Small intestine (tissue), 7 donors: ENCODE results near the gene CLEC2L. TPM values are rescaled to one million over a fixed set of nuclear protein-coding genes. Genes with fewer than 3 reads are reported as not detected.

Experiments used
- DNase-seq, 2 donors: peaks; one replicate each; pipeline versions ENCODE4 v3.0.0 to v3.0.0-alpha.2; 2013
- FAIRE-seq: peaks from 2 replicates; lab custom pipeline; 2012; peaks lifted over from hg19 to GRCh38; lab: Jason Lieb, UNC
- H3K27ac ChIP-seq, 3 donors: one replicate each; pipeline ENCODE4 v1.5.1; 2013; ENCODE audit warnings: low read length in 2 of 3, mild to moderate bottlenecking in 2 of 3, control low read depth in 1 of 3, inconsistent platforms in 1 of 3, low read depth in 1 of 3, moderate library complexity in 1 of 3
- H3K27me3 ChIP-seq, 3 donors: one replicate each; pipeline ENCODE4 v1.6.1; 2013; ENCODE audit warnings: low read length in 3 of 3, inconsistent platforms in 1 of 3; ENCODE audit not compliant: control insufficient read depth in 3 of 3, insufficient read depth in 3 of 3
- H3K36me3 ChIP-seq, 3 donors: one replicate each; pipeline ENCODE4 v1.6.1; 2013; ENCODE audit warnings: low read length in 3 of 3, inconsistent platforms in 1 of 3, low read depth in 1 of 3, mild to moderate bottlenecking in 1 of 3, moderate library complexity in 1 of 3; ENCODE audit not compliant: control insufficient read depth in 3 of 3, insufficient read depth in 2 of 3
- H3K4me1 ChIP-seq, 3 donors: one replicate each; pipeline ENCODE4 v1.6.1; 2013; ENCODE audit warnings: low read length in 2 of 3, inconsistent platforms in 1 of 3, low read depth in 1 of 3, mild to moderate bottlenecking in 1 of 3, moderate library complexity in 1 of 3; ENCODE audit not compliant: control insufficient read depth in 3 of 3, insufficient read depth in 2 of 3
- H3K4me3 ChIP-seq, 3 donors: one replicate each; pipeline ENCODE4 v1.5.1; 2013; ENCODE audit warnings: low read length in 3 of 3, control low read depth in 1 of 3, inconsistent platforms in 1 of 3, low read depth in 1 of 3, mild to moderate bottlenecking in 1 of 3, moderate library complexity in 1 of 3
- H3K9me3 ChIP-seq, 2 donors: one replicate each; pipeline ENCODE4 v1.6.1; 2013; ENCODE audit warnings: low read depth in 1 of 2, low read length in 1 of 2; ENCODE audit not compliant: control insufficient read depth in 2 of 2, insufficient read depth in 1 of 2
- WGBS, 3 donors: extraction: QIAGEN DNeasy Blood & Tissue Kit; methylation state at CpG; one replicate each; pipeline ENCODE4 v1.1.7; 2013; 5-methylcytosine and 5-hydroxymethylcytosine counted together
- polyA plus RNA-seq, 4 donors: library from polyadenylated mRNA; stranded (reverse) in 3 of 4; unstranded in 1 of 4; fragments of 200-250 nt in 3 of 4; fragments of 120-200 nt in 1 of 4; gene quantifications; one replicate each; pipeline versions ENCODE4 v1.2.1 to v1.2.3, GENCODE V29; 2013
- donor health status: healthy with polysubstance abuse.
- donor health status: control.
- donor health status: control.
- donor health status: Bipolar disorder and iron deficiency.
- donor health status: healthy.

Gene CLEC2L
- polyA plus RNA-seq, 4 donors: 0.22 to 1.4 TPM; not detected in 2

DNA sequence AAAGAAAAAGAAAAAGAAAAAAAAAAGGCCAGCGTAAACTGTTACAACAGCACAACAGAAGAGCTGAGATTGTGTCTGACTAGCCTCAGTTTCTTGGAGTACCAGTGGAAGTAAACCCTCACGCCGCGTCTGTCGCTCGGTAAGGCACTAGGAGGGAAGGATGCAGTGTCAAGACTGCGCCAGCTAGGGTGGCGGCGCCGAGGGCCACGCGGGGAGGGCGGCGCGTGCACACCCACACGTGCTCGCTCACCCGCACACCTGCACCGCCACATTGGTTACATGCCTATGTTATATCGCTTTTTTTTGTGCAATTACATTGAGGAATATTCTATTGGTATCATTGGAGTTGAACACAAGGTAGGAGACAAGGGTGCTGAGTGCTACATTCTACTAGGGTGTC lies 48.2 kb downstream of the CLEC2L start:
- no peaks in the 10 kb centered on the region for H3K9me3 ChIP-seq

GRCh38 chr7:139572071-139572470 lies 48.6 kb downstream of the CLEC2L start:
- no peak overlapping the region for H3K27ac ChIP-seq
- no peaks in the 10 kb centered on the region for H3K4me1 ChIP-seq
- no peak overlapping the region for H3K4me3 ChIP-seq
- no peaks in the 10 kb centered on the region for H3K27me3 ChIP-seq
- peaks cover 14 to 74% (median 17%) of the 10 kb centered on the region in 3 donors for H3K36me3 ChIP-seq
- no peaks in the 10 kb centered on the region for H3K9me3 ChIP-seq
- 97% methylated on average over 15 of the region's 15 CpGs for WGBS, 3 donors
- no peak for FAIRE-seq
- no peak for DNase-seq

More for the DNA sequence above, 48.2 kb downstream of the CLEC2L start:
- H3K27ac ChIP-seq: no peak overlapping the region
- peaks cover 14 to 77% (median 17%) of the 10 kb centered on the region in 3 donors for H3K36me3 ChIP-seq
- no peaks in the 10 kb centered on the region for H3K4me1 ChIP-seq
- DNase-seq (no peak), FAIRE-seq (no peak)
- H3K27me3 ChIP-seq: no peaks in the 10 kb centered on the region
- H3K4me3 ChIP-seq: no peak overlapping the region
- 97 to 98% (median 98%) methylated on average over 20 of the region's 20 CpGs for WGBS, 3 donors

- Histone ChIP-seq H3K4me1 (no peaks in the 10 kb centered on the region), H3K27ac (no peak overlapping the region), H3K36me3 (peaks cover 14 to 72% (median 17%) of the 10 kb centered on the region in 3 donors), H3K27me3 (no peaks in the 10 kb centered on the region), H3K9me3 (no peaks in the 10 kb centered on the region), H3K4me3 (no peak overlapping the region)
- no peak for DNase-seq
- no peak for FAIRE-seq
- WGBS, 3 donors: 92 to 95% (median 94%) methylated on average over 36 to 38 of the region's 38 CpGs
These were observed 49.4 kb downstream of the CLEC2L start for GRCh38 chr7:139572704-139573385.

DNA sequence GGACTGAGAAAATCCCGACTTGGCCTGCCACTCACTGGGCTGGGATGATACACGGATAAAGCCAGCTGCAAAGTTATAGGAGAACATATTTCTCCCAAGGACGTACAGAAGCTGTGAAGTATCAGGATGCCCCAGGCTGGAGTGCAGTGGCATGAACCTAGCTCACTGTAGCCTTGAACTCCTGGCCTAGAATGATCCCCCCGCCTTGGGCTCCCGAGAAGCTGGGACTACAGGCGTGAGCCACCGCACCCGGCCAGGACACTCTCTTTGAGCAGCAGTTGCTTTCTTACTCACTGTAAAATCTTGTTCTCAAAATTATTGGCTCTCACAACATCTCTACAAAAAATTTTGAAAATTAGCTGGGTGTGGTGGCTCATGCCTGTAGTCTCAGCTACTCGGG lies 50.4 kb downstream of the CLEC2L start:
- FAIRE-seq: no peak
- Histone ChIP-seq H3K9me3 (no peaks in the 10 kb centered on the region), H3K4me3 (no peak overlapping the region), H3K27ac (no peak overlapping the region), H3K36me3 (peaks cover 14 to 62% (median 17%) of the 10 kb centered on the region in 3 donors), H3K4me1 (no peaks in the 10 kb centered on the region), H3K27me3 (no peaks in the 10 kb centered on the region)
- no peak for DNase-seq
- 95 to 96% (median 96%) methylated on average over 9 of the region's 9 CpGs for WGBS, 3 donors

- 90 to 93% (median 91%) methylated on average over 16 of the region's 16 CpGs for WGBS, 3 donors
- DNase-seq (no peak), FAIRE-seq (no peak)
- H3K36me3 ChIP-seq: peaks cover 14 to 61% (median 17%) of the 10 kb centered on the region in 3 donors
- no peak overlapping the region for H3K4me3 ChIP-seq
- no peaks in the 10 kb centered on the region for H3K9me3 ChIP-seq
- H3K27me3 ChIP-seq: no peaks in the 10 kb centered on the region
- no peak overlapping the region for H3K27ac ChIP-seq
- H3K4me1 ChIP-seq: no peaks in the 10 kb centered on the region
These were observed 51.3 kb downstream of the CLEC2L start for GRCh38 chr7:139574618-139575337.

GRCh38 chr7:139575338-139575680 lies 51.8 kb downstream of the CLEC2L start:
- no peak for DNase-seq

DNA sequence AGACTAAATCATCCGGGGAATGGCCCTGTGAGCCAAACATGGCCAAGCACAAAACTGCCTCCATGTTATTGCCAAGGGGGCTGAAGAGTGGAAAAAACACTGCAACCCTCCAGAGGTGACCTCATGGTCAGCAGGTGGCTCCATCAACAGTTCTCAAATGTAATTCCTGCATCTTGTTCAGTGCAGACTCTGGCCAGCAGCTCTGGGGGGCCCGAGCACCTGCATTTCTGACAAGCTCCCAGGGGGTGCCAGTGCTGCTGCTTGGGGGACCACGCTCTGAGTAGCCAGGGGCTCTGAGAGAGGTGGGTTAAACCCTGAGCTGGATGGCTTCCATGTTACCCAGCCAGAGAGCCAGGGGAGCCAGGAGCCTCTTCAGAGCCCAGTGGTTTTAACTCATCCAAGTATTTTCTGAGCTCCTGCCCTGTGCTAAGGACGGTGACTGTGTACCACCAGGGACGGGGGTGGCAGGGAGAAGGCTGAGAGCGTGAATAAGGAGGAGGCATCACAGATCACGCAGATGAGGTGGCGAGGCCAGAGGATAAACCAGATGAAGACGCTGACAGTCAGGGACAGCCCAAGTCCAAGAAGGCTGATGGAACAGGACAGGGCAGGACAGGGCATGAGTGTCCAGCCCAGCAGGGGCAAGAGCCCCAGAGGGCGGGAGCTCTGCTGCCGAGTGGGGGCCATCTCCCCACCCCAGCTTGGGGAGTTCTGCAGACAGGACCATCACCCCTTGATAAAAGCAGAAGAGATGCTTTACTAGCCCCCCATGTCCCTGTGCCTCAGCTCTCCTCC lies 52.9 kb downstream of the CLEC2L start:
- no peak for FAIRE-seq
- 93 to 97% (median 94%) methylated on average over 11 of the region's 11 CpGs for WGBS, 3 donors
- Histone ChIP-seq H3K4me1 (no peaks in the 10 kb centered on the region), H3K4me3 (no peak overlapping the region), H3K36me3 (peaks cover 16 to 68% (median 21%) of the 10 kb centered on the region in 3 donors), H3K27me3 (no peaks in the 10 kb centered on the region), H3K27ac (no peak overlapping the region), H3K9me3 (no peaks in the 10 kb centered on the region)
- DNase-seq: no peak

More at GRCh38 chr7:139575338-139575680, 51.8 kb downstream of the CLEC2L start:
- no peak for FAIRE-seq
- WGBS, 3 donors: 94 to 96% (median 95%) methylated on average over 6 of the region's 6 CpGs
- no peaks in the 10 kb centered on the region for H3K9me3 ChIP-seq
- no peak overlapping the region for H3K27ac ChIP-seq
- H3K4me3 ChIP-seq: no peak overlapping the region
- no peaks in the 10 kb centered on the region for H3K4me1 ChIP-seq
- H3K27me3 ChIP-seq: no peaks in the 10 kb centered on the region
- H3K36me3 ChIP-seq: peaks cover 16 to 66% (median 17%) of the 10 kb centered on the region in 3 donors

- WGBS, 3 donors: 94 to 98% (median 94%) methylated on average over 3 of the region's 3 CpGs
- Histone ChIP-seq H3K27ac (no peak overlapping the region), H3K9me3 (no peaks in the 10 kb centered on the region), H3K36me3 (peaks cover 8 to 69% (median 26%) of the 10 kb centered on the region in 3 donors), H3K27me3 (no peaks in the 10 kb centered on the region), H3K4me3 (no peak overlapping the region), H3K4me1 (no peaks in the 10 kb centered on the region)
- no peak for DNase-seq
- FAIRE-seq: no peak
These were observed 57.0 kb downstream of the CLEC2L start for GRCh38 chr7:139580435-139580834.
